ENCODE data around the gene TRIM13. TPM values are rescaled to one million over a fixed set of nuclear protein-coding genes. Genes with fewer than 3 reads are reported as not detected.

The TRIM13 gene
- total and polyA plus RNA-seq, 2 of the 8 experiments (the other 6 are each of a cell fraction or from before 2014, with no cell fraction given): 21.2 to 31.5 TPM

- no peak for TF ChIP-seq CHD7 (IDR thresholded peaks at IDR 0.05; ENCODE audit: insufficient replicate concordance, low read length)
These were observed 40.7 kb upstream of the TRIM13 start (continued) for GRCh38 chr13:49956131-49956530.
